Activated CD8-positive, alpha-beta memory T cell treated with anti-CD3 and anti-CD28 coated beads, Interleukin-2, amount 50 U/mL, for 24 hours (primary cell): ENCODE data around the gene PSTPIP2.
"Not testable (repeated sequence)": the region's sequence is repeated elsewhere in the genome, so short reads cannot be mapped to it uniquely, and the experiment has no call there.

Source experiments
- DNase-seq: peaks from one replicate; pipeline ENCODE4 v3.0.0-alpha.2; 2020; ENCODE audit errors: extremely low read depth

Gene PSTPIP2

DNA sequence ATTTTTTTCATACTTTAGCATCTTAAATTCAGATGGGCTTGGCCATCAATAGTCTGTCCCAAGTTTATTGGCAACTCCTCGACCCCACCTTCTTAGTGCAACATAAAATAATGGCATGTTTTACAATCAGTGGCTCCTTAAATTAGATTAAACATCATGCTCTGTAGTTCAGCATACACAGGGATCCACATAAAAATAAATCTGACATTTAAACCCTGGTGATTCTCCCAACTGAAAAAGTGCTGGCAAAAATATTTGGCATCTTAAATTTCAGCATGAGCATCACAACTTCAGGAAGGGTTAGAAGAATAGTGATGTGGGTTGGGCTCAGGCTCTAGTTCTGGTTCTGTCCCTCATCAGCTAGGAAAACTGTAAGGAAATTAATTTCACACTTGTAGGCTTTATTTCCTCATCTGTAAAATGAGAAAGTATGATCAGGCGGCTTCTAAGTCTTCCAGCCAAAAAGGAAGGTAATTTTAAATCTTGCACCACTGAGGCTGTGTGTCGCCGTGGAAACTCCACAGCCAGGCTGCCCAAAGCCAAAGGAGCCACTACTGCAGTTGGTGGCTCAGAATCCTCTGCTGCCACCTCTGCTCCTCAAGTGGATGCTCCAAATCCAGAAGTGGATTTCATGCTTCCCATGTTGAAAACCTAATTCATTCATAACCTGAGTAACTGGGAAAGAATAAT is 87.4 kb downstream of the PSTPIP2 start:
- no peak for DNase-seq

- DNase-seq = no peak
Measured at GRCh38 chr18:45981821-45982220, 90.2 kb downstream of the PSTPIP2 start.

GRCh38 chr18:45980229-45980628 is 91.8 kb downstream of the PSTPIP2 start:
- DNase-seq = no peak

GRCh38 chr18:45978084-45978483 is 94.0 kb downstream of the PSTPIP2 start:
- DNase-seq = no peak

DNA sequence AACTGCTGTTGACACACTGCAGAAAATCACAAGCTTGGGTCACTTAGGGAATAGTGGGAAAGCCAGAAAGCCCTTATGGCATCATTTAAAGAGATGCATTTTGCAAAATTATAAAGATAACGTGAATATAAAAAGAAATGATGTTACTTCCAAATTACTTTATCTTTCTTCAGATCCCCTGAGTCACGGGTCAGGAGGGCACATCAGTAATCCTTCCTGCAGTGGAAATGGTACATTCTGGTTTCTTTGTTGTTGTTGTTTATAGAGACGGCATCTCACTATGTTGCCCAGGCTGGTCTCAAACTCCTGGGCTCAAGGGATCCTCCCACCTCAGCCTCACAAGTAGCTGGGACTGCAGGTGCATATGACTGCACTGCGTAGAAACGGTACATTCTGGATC is 95.1 kb downstream of the PSTPIP2 start:
- no peak for DNase-seq

GRCh38 chr18:45976566-45976965 is 95.5 kb downstream of the PSTPIP2 start:
- no peak for DNase-seq

GRCh38 chr18:45974088-45974536 is 97.9 kb downstream of the PSTPIP2 start:
- no peak for DNase-seq

DNA sequence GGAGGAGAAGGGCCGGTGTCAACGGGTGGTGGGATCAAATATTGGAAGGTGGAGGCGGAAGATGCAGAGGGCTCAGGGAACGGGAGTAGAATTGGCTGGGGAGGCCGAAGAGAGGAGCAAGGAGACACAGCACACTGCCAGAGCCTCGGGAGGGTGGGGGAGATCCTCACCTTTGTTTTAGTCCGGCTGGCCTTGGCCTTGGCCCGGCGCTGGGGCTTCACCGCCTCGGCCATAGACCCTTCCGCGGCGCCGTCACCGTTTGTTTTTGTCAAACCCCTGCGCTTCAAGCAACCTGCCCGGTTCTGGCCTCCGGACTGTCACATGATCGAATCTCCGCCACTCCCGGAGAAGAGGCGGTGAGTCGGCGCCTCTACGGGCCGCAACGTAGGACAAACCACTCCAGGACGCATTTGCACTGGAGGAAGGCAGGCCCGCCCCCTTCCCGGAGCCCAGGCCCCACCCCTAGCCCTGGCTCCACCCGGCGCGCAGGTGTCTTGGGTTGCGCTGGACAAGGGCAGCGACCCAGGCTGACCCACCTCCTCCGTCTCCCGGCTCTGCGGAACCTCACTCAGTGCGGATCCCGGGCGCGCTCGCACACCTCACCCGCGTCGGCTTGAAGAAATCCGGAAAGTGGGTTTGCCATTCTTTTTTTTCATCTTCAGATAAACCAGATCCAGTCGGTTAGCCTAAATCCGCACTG is 104.9 kb downstream of the PSTPIP2 start, which contains the start of gene EPG5:
Gene EPG5 (minus strand): TSS at position 323 of the 700 bp plus-strand sequence. CDS start 90 bp downstream, at position 233.
- peak; percentile 83 for DNase-seq

DNA sequence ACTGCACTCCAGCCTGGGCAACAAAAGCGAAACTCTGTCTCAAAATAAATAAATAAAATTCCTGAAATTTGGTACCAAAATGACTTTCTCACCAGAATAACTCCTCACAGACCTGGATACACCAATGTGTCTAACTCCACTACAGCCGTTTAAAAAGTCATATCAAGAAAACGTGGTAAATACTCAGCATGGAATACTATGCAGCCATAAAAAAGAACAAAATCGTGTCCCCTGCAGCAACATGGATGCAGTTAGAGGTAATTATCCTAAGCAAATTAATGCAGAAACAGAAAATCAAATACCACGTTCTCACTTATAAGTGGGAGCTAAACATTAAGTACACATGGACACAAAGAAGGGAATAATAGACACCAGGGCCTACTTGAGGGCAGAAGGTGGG is 107.1 kb downstream of the PSTPIP2 start:
- not testable (repeated sequence) for DNase-seq

- DNase-seq = no peak
Measured at GRCh38 chr18:45962866-45963265, 109.2 kb downstream of the PSTPIP2 start.

- DNase-seq = no peak
Measured at GRCh38 chr18:45962461-45962860, 109.6 kb downstream of the PSTPIP2 start.

- not testable (repeated sequence) for DNase-seq
Measured at GRCh38 chr18:45959484-45959883, 112.6 kb downstream of the PSTPIP2 start.

DNA sequence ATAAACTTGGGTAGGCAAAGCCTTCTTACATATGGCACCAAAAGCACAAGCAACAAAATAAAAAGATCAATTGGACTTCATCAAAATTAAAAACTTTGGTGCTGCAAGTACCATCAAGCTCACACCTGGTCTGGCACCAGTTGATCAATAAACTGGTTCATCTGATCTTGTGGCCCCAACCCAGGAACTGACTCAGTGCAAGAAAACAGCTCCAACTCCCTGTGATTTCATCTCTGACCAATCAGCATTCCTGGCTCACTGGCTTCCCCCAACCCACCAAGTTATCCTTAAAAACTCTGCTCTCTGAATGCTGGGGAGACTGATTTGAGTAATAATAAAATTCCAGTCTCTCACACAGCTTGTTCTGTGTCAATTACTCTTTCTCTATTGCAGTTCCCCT is 113.3 kb downstream of the PSTPIP2 start:
- no peak for DNase-seq

GRCh38 chr18:45958027-45958426 is 114.0 kb downstream of the PSTPIP2 start:
- DNase-seq = no peak

- DNase-seq = no peak
Measured at GRCh38 chr18:45957100-45957499, 115.0 kb downstream of the PSTPIP2 start.

GRCh38 chr18:45954070-45954934 is 117.8 kb downstream of the PSTPIP2 start:
- DNase-seq = no peak

GRCh38 chr18:45951016-45951714 is 120.9 kb downstream of the PSTPIP2 start:
- no peak for DNase-seq

DNA sequence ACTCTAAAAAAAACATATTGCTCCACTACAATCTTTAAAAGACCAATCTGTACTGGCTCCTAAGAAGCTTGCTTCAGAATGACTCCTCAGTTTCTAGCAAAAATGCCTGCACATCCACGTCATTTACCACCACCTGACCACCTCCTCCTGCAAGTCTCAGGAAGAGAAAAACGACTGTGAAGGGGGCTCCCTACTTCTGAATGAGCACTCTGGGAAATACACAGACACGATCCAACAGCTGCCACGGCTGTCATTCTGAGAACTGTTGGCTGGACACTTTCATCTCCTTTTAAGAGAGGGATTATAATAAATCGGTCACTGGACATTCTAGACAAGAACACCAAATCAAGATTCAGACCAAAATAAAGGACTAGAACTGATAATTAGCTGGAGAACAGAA is 126.4 kb downstream of the PSTPIP2 start:
- no peak for DNase-seq

GRCh38 chr18:45940724-45941123 is 131.3 kb downstream of the PSTPIP2 start:
- no peak for DNase-seq

DNA sequence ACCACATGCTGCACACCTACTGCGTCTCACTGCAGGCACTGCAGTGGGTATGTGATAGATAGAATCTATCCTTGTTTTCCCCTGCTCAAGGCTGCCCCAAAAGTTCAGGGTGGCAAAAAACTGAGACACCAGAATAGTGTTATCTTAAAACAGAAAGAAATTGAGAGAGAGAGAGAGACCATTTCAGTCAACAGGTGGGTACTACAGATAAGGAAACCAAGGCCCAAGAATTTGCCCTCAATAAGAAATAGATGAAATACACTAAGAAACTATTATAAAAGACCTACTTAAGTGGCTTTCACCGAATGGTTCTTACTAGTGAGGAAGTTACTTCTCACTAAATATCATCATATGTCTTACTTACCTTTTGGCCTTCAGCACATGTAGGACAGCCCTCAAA is 132.8 kb downstream of the PSTPIP2 start:
- no peak for DNase-seq

GRCh38 chr18:45938488-45938935 is 133.5 kb downstream of the PSTPIP2 start:
- no peak for DNase-seq
